Heart left ventricle (tissue), 16 donors: ENCODE data around the gene LHX8. TPM values are rescaled to one million over a fixed set of nuclear protein-coding genes. Genes with fewer than 3 reads are reported as not detected.
"Not testable (repeated sequence)": the region's sequence is repeated elsewhere in the genome, so short reads cannot be mapped to it uniquely, and the experiment has no call there.

Experiments
- ATAC-seq, 4 donors: fragments of 200-7000 bp; cut with Tn5 transposase; one replicate each; pipeline ENCODE4 v1.9.1; 2020 to 2022; ENCODE audit warnings: moderate library complexity in 4 of 4, mild to moderate bottlenecking in 3 of 4, moderate number of reproducible peaks in 1 of 4
- DNase-seq, 5 donors: peaks; one replicate each; pipeline ENCODE4 v3.0.0-alpha.2; 2020
- H3K27ac ChIP-seq, 12 donors: fragments of 200-600 bp; sonication (generic) in 4 of 12; one replicate each; pipeline versions ENCODE4 v1.5.0 to v1.8.0; 2016 to 2022; ENCODE audit warnings: mild to moderate bottlenecking in 2 of 12
- H3K27me3 ChIP-seq, 9 donors: fragments of 200-600 bp; sonication (generic) in 2 of 9; one replicate each; pipeline versions ENCODE4 v1.5.1 to v1.8.0; 2016 to 2022; ENCODE audit warnings: mild to moderate bottlenecking in 3 of 9
- H3K36me3 ChIP-seq, 9 donors: fragments of 200-600 bp; sonication (generic) in 2 of 9; one replicate each; pipeline versions ENCODE4 v1.5.0 to v1.8.0; 2018 to 2022; ENCODE audit warnings: mild to moderate bottlenecking in 2 of 9
- H3K4me1 ChIP-seq, 12 donors: fragments of 200-600 bp; sonication (generic) in 4 of 12; one replicate each; pipeline versions ENCODE4 v1.5.0 to v1.8.0; 2016 to 2022; ENCODE audit warnings: mild to moderate bottlenecking in 3 of 12
- H3K4me3 ChIP-seq, 12 donors: fragments of 200-600 bp; sonication (generic) in 4 of 12; one replicate each; pipeline versions ENCODE4 v1.5.0 to v1.8.0; 2017 to 2022; ENCODE audit warnings: mild to moderate bottlenecking in 9 of 12, moderate library complexity in 4 of 12
- H3K9me3 ChIP-seq, 12 donors: fragments of 200-600 bp; sonication (generic) in 4 of 12; one replicate each; pipeline versions ENCODE4 v1.5.0 to v1.8.0; 2016 to 2022; ENCODE audit warnings: mild to moderate bottlenecking in 1 of 12
- POLR2A ChIP-seq, 2 donors: fragments of 450-650 bp; IDR thresholded peaks; one replicate each; pipeline ENCODE4 v1.6.1; 2017; ENCODE audit warnings: antibody characterized with exemption in 2 of 2, mild to moderate bottlenecking in 2 of 2, moderate library complexity in 2 of 2
- WGBS, 4 donors: extraction: QIAGEN DNeasy Blood & Tissue Kit in 2 of 4; methylation state at CpG; one replicate each; pipeline versions ENCODE4 v1.1.5 to v1.1.7; 2013 to 2018; 5-methylcytosine and 5-hydroxymethylcytosine counted together
- intact Hi-C, 10 donors: fragments of 100-400 bp; cut with DNase I; formaldehyde crosslinking; loops; one replicate each; pipeline versions ENCODE4 v1.11.1 to v1.14.2; 2022
- polyA plus RNA-seq, 2 donors: library from polyadenylated mRNA; stranded (reverse); fragments of 200-250 nt; gene quantifications; one replicate each; pipeline ENCODE4 v1.2.3, GENCODE V29; 2013
- total RNA-seq, 9 donors: library from RNA; depleted of rRNA in 2 of 9; stranded (reverse); fragments of >200 nt in 2 of 9; fragmentation: NEBNext Ultra II Directional in 3 of 9; extraction: Animal tissue kit (Norgen Biotek cat#: 25700) in 3 of 9; gene quantifications; one replicate each; pipeline versions ENCODE4 v1.1.0 to v1.2.4, GENCODE V29; 2016 to 2023
- TF ChIP-seq, protein P1 (sequence below), 12 donors: fragments of 200-600 bp; sonication (generic) in 4 of 12; IDR thresholded peaks; one replicate each; pipeline versions ENCODE4 v1.5.0 to v1.8.0; 2018 to 2022; ENCODE audit warnings: antibody characterized with exemption in 12 of 12, mild to moderate bottlenecking in 5 of 12
- donor health status: ischemic (EF 13 %, LVEDD 7.1; RV severe dilation, severe dysfunction).
- donor health status: healthy with polysubstance abuse.
- donor health status: DM: no; HTN: yes; CAD: no.
- donor health status: DM: no; HTN: no; CAD: no.
- donor health status: ischemic (EF 25% LVEDD 6.9; RV normal size, moderate dysfunction).
- donor health status: ischemic (EF 25% LVEDD 5.7; RV mildly dilated, moderate dysfunction).
- donor health status: healthy.
- donor health status: DM: yes; HTN: yes; CAD: no.
- donor health status: ischemic (EF 35%, LVEDD 5.7; RV mildly dilated, moderate dysfunction).
- donor health status: nonischemic (EF 11% LVEDD 7.7; RV severe dilation, severe dysfunction).
- donor health status: DM: yes; HTN: yes; CAD: no.
- donor health status: PGD.
- donor health status: ischemic (EF 29% LVEDD 5.4; RV normal size, mild dysfunction).
- donor health status: nonischemic (EF 23%, LVEDD 6.1; RV moderate dilation, normal function).

The LHX8 gene
- total and polyA plus RNA-seq, 11 donors, result not detected

DNA sequence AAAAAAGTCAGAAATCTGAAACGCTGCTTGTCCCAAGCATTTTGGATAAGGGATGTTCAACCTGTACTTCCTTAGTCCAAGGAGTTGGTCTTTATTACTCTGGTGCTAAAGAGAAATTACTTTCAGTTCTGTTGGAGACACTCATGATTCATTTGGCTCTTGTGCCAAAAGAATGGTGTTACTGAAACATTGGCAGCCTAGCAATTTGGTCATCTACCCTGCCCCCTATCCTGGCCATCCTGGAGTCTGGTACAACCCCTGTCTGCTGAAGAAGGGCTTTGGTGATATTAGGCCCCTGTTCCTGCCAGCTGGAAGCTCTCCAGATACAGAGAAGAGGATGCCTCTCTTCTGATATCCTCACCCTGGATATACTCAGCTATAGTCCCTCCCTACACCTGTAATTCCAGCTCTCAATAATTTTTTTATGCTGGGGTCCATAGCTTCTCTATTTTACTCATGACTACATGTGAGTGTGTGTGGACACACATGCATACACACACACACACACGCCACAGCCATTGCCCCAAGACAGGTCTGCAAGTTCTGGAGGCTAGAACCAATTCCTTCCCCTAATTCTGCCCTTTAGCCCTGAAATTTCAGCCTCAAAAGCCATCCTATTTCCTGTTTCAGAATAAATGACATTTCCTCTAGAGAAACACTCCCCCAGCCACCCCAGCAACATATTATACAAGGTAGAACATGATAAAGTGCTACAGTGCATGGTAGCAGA, 40.0 kb downstream of the LHX8 start:
- WGBS, 4 donors, result 78 to 80% (median 79%) methylated on average over 2 of the region's 2 CpGs
- Histone ChIP-seq H3K4me3 (no peak overlapping the region), H3K9me3 (peaks cover 0 to 18% (median 0%) of the 10 kb centered on the region in 12 donors), H3K36me3 (no peaks in the 10 kb centered on the region), H3K27ac (no peak overlapping the region), H3K4me1 (no peaks in the 10 kb centered on the region), H3K27me3 (no peaks in the 10 kb centered on the region)
- TF ChIP-seq POLR2A (IDR thresholded peaks at IDR 0.05), result no peak
- TF ChIP-seq, protein P1, sequence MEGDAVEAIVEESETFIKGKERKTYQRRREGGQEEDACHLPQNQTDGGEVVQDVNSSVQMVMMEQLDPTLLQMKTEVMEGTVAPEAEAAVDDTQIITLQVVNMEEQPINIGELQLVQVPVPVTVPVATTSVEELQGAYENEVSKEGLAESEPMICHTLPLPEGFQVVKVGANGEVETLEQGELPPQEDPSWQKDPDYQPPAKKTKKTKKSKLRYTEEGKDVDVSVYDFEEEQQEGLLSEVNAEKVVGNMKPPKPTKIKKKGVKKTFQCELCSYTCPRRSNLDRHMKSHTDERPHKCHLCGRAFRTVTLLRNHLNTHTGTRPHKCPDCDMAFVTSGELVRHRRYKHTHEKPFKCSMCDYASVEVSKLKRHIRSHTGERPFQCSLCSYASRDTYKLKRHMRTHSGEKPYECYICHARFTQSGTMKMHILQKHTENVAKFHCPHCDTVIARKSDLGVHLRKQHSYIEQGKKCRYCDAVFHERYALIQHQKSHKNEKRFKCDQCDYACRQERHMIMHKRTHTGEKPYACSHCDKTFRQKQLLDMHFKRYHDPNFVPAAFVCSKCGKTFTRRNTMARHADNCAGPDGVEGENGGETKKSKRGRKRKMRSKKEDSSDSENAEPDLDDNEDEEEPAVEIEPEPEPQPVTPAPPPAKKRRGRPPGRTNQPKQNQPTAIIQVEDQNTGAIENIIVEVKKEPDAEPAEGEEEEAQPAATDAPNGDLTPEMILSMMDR (IDR thresholded peaks at IDR 0.05), result no peak
- ATAC-seq (no peak), DNase-seq (no peak)
- intact Hi-C loops, result no loop called here

DNA sequence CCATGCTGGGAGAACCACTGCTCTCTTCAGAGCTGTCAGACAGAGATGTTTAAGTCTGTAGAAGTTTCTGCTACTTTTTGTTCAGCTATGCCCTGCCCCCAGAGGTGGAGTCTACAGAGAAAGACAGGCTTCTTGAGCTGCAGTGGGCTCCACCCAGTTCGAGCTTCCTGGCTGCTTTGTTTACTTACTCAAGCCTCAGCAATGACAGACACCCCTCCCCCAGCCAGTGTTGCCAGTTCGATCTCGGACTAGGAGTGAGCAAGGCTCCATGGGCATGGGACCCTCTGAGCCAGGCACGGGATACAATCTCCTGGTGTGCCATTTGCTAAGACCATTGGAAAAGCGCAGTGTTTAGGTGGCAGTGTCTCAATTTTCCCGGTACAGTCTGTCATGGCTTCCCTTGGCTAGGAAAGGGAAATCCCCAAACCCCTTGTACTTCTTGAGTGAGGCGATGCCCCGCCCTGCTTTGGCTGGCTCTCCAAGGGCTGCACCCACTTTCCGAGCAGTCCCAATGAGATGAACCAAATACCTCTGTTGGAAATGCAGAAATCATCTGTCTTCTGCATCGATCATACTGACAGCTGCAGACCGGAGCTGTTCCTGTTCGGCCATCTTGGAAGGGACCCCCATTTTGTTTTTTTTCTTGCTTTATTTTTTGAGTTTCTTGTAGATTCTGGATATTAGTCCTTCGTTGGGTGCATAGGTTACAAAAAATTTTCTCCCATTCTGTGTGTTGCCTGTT, 47.2 kb downstream of the LHX8 start:
- DNase-seq, H3K4me1 ChIP-seq, ATAC-seq, intact Hi-C loops, H3K27me3 ChIP-seq, H3K27ac ChIP-seq, H3K36me3 ChIP-seq, H3K4me3 ChIP-seq: not testable (repeated sequence)
- 80 to 85% (median 83%) methylated on average over 13 of the region's 13 CpGs for WGBS, 4 donors
- H3K9me3 ChIP-seq, result peaks cover 0 to 12% (median 0%) of the 10 kb centered on the region in 12 donors

DNA sequence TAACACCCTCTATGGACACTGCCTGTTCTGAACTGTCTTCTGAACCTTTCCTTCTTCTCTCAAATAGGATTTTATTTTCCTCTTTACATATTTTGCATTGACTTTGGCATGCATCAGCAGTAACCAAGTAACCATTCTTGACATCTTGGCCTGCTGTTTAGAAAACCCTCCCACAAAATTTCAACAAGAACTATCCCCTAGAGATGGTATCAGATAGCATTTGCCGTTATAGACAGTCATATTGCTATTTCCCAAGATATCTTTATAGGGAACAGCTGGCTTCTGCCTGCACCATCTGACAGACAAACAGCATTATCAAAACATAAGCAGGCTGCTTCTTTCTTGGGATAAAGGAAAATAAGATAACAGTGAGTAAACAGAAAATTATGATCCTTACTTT, 54.7 kb downstream of the LHX8 start:
- Histone ChIP-seq H3K36me3 (no peaks in the 10 kb centered on the region), H3K27ac (no peak overlapping the region), H3K9me3 (no peaks in the 10 kb centered on the region), H3K27me3 (peaks cover 0 to 16% (median 0%) of the 10 kb centered on the region in 9 donors), H3K4me1 (no peaks in the 10 kb centered on the region), H3K4me3 (no peak overlapping the region)
- intact Hi-C loops, result no loop called here
- 46 to 67% (median 52%) methylated on average over 1 of the region's 1 CpG for WGBS, 4 donors
- ATAC-seq (no peak), DNase-seq (no peak)
- TF ChIP-seq, protein P1 (IDR thresholded peaks at IDR 0.05), result no peak
- no peak for TF ChIP-seq POLR2A (IDR thresholded peaks at IDR 0.05)

GRCh38 chr1:75198163-75198562, 64.0 kb downstream of the LHX8 start:
- H3K4me3 ChIP-seq, result no peak overlapping the region
- no peaks in the 10 kb centered on the region for H3K4me1 ChIP-seq
- ATAC-seq (no peak), DNase-seq (no peak)
- peaks cover 0 to 14% (median 0%) of the 10 kb centered on the region in 9 donors for H3K27me3 ChIP-seq
- no peaks in the 10 kb centered on the region for H3K36me3 ChIP-seq
- intact Hi-C loops, result no loop called here
- WGBS, 4 donors, result 35 to 50% (median 42%) methylated on average over 1 of the region's 1 CpG
- no peak for TF ChIP-seq POLR2A (IDR thresholded peaks at IDR 0.05)
- TF ChIP-seq, protein P1 (IDR thresholded peaks at IDR 0.05), result no peak
- H3K27ac ChIP-seq, result no peak overlapping the region
- H3K9me3 ChIP-seq, result no peaks in the 10 kb centered on the region
